DOHH2 (cell line): ENCODE data around the gene ZFAND3.

ENCODE experiments used
- H3F3A ChIP-seq: fragments of 200-600 bp; sonication (generic), shearing (Covaris generic); 2 replicates; pipeline ENCODE4 v1.6.0; 2016; ENCODE audit warnings: antibody characterized with exemption, mild to moderate bottlenecking; ENCODE audit not compliant: control insufficient read depth, insufficient read depth
- H3K27ac ChIP-seq: fragments of 200-600 bp; sonication (generic); 2 replicates; pipeline ENCODE4 v1.5.1; 2014; ENCODE audit warnings: low read depth, mild to moderate bottlenecking, low read length, moderate library complexity
- H3K27me3 ChIP-seq: fragments of 200-600 bp; sonication (generic); 2 replicates; pipeline ENCODE4 v1.6.1; 2014; ENCODE audit warnings: mild to moderate bottlenecking, low read length, mixed read lengths; ENCODE audit not compliant: control insufficient read depth
- H3K36me3 ChIP-seq: fragments of 200-600 bp; sonication (generic); 2 replicates; pipeline ENCODE4 v1.6.1; 2014; ENCODE audit warnings: mild to moderate bottlenecking, low read length, moderate library complexity, mixed read lengths; ENCODE audit not compliant: control insufficient read depth
- H3K4me1 ChIP-seq: fragments of 200-600 bp; sonication (generic); 2 replicates; pipeline ENCODE4 v1.6.1; 2014; ENCODE audit warnings: mild to moderate bottlenecking, low read length, mixed read lengths; ENCODE audit not compliant: control insufficient read depth
- H3K4me2 ChIP-seq: fragments of 200-600 bp; sonication (generic); 2 replicates; pipeline ENCODE4 v1.6.0; 2014; ENCODE audit warnings: mild to moderate bottlenecking, low read length, moderate library complexity
- H3K4me3 ChIP-seq: fragments of 200-600 bp; sonication (generic); 2 replicates; pipeline ENCODE4 v1.5.1; 2014; ENCODE audit warnings: mild to moderate bottlenecking, low read length, mixed read lengths
- H3K79me2 ChIP-seq: fragments of 200-600 bp; sonication (generic); 2 replicates; pipeline ENCODE4 v1.6.1; 2014; ENCODE audit warnings: mild to moderate bottlenecking, low read length, mixed read lengths; ENCODE audit not compliant: control insufficient read depth
- H3K9me2 ChIP-seq: fragments of 200-600 bp; sonication (generic); replicated peaks from 2 replicates; pipeline ENCODE4 v1.6.1; 2014; ENCODE audit warnings: mild to moderate bottlenecking, low read length, mixed read lengths; ENCODE audit not compliant: control insufficient read depth
- H3K9me3 ChIP-seq: fragments of 200-600 bp; sonication (generic); 2 replicates; pipeline ENCODE4 v1.6.1; 2014; ENCODE audit warnings: antibody characterized with exemption, low read length, mixed read lengths; ENCODE audit not compliant: control insufficient read depth, insufficient read depth
- H4K20me1 ChIP-seq: fragments of 200-600 bp; sonication (generic); 2 replicates; pipeline ENCODE4 v1.6.0; 2014; ENCODE audit warnings: low read depth, mild to moderate bottlenecking, antibody characterized with exemption, low read length, moderate library complexity; ENCODE audit not compliant: control insufficient read depth, insufficient read depth
- EZH2phosphoT487 ChIP-seq: fragments of 200-600 bp; sonication (generic); IDR thresholded peaks from 2 replicates; pipeline ENCODE4 v1.6.1; 2017; ENCODE audit warnings: borderline replicate concordance, mild to moderate bottlenecking, antibody characterized with exemption, low read length, moderate library complexity, mixed read lengths
- TF ChIP-seq, protein P1 (sequence below): fragments of 200-600 bp; sonication (generic); IDR thresholded peaks from one replicate; pipeline ENCODE4 v1.5.1; 2014; ENCODE audit warnings: antibody characterized with exemption, mild to moderate bottlenecking, low read depth, low read length; ENCODE audit not compliant: poor library complexity, severe bottlenecking

ZFAND3 gene

DNA sequence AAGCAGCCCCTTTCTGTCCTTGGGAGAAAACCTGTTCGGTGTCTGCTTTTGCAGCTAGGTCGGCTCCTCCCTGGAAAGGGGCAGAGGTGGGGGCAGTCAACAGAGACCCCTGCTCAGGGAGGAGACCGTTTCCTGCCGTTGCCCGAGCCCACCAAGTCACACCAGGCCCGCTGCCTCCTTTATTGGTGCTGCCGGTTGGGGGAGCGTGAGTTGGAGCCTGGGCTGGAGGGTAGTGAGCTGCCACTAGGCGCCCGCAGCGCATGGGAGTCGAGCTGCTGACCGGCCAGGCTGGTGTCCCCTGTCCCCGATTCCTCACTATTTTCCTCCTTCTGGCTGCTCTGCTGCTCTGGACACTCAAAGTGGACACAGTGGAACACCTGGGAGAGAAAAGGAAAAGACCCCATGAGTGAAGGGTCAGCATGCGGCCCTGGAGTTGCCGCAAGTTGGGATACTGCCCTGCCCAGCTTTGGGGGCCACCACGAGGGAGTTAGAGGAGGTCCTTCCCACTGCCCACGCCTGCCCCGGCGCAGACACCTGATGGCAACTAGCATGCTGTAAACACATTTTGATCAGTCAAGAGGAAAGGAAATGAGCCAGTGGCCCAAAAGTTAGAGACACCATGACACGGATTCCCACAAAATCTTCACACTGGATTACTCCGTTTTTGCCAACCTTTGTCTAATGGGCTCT is 355.4 kb downstream of the ZFAND3 start:
- Histone ChIP-seq H3K36me3 (no peaks in the 10 kb centered on the region), H3K27ac (no peak overlapping the region), H4K20me1 (no peaks in the 10 kb centered on the region), H3K27me3 (no peaks in the 10 kb centered on the region), H3K9me2 (no peaks in the 10 kb centered on the region), H3K79me2 (no peaks in the 10 kb centered on the region), H3K4me3 (no peak overlapping the region), H3F3A (no peaks in the 10 kb centered on the region), H3K4me1 (no peaks in the 10 kb centered on the region), H3K9me3 (no peaks in the 10 kb centered on the region), H3K4me2 (no peak overlapping the region)
- TF ChIP-seq, protein P1, sequence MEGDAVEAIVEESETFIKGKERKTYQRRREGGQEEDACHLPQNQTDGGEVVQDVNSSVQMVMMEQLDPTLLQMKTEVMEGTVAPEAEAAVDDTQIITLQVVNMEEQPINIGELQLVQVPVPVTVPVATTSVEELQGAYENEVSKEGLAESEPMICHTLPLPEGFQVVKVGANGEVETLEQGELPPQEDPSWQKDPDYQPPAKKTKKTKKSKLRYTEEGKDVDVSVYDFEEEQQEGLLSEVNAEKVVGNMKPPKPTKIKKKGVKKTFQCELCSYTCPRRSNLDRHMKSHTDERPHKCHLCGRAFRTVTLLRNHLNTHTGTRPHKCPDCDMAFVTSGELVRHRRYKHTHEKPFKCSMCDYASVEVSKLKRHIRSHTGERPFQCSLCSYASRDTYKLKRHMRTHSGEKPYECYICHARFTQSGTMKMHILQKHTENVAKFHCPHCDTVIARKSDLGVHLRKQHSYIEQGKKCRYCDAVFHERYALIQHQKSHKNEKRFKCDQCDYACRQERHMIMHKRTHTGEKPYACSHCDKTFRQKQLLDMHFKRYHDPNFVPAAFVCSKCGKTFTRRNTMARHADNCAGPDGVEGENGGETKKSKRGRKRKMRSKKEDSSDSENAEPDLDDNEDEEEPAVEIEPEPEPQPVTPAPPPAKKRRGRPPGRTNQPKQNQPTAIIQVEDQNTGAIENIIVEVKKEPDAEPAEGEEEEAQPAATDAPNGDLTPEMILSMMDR: no peak
- no peak for TF ChIP-seq EZH2phosphoT487

DNA sequence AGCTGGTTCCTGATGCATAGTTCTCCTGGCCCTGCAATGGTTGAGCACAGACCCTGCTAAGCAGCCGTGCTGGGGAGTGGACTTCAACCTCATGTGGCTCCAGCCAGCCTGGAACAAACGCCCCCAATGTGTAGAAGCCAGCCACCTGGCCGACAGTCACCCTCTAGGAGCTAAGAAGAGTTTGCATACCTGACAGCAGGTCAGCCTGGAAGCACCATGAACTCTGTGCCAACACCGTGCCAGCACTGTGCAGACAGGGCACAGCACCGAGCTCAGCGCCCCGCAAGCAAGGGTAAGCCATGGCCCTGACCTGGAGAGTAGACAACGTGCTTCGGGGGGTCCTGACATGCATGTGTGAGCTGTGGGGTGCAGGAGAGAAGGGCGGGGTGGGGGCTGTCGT is 356.3 kb downstream of the ZFAND3 start:
- Histone ChIP-seq H3K4me1 (no peaks in the 10 kb centered on the region), H3K79me2 (no peaks in the 10 kb centered on the region), H3K36me3 (no peaks in the 10 kb centered on the region), H4K20me1 (no peaks in the 10 kb centered on the region), H3F3A (no peaks in the 10 kb centered on the region), H3K9me2 (no peaks in the 10 kb centered on the region), H3K27ac (no peak overlapping the region), H3K4me3 (no peak overlapping the region), H3K27me3 (no peaks in the 10 kb centered on the region), H3K9me3 (no peaks in the 10 kb centered on the region), H3K4me2 (no peak overlapping the region)
- no peak for TF ChIP-seq EZH2phosphoT487
- TF ChIP-seq, protein P1: no peak

DNA sequence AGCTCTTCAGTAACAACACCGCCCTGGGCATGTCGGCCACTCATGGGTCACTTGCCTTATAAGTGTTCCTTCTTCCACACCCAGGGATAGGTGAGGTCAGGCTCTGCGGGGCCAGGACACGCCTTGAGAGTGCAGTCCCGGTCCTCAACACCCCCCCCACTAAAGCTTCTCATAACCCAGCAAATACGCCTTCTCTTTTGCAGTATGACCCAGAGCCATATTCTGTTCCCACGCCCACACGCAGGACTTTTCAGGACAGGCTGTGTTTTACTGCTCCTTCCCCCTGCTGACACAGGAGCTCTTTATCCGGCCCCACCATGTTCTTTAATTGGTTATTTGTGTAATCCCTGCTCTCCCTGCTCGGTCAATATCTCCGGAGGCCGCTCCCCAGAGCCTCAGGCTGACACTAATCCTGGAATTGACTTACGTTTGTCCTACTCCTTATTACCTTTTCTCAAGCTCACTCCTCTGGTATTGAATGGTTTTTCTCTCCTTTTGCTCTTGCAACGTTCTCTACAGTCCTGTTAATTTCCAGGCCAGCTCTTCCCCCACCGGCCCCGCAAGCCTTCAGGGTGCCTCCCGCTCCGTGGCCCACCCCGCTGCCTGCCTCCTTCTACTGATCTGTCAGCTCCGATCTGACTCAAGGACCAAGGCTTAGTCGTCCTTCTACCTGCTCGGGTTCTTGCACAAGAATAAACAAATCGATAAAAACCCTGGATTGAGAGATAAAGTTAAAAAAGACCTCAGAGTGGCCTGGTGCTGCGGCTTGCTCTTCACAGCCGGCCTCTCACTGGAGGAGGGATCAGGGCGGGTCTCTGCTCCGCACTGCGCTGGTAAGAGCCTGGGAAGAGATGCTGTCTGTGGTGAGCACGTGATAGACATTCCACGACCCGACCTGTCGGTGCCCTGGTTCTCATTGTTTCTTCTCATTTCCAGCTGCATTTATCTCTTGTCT is 357.5 kb downstream of the ZFAND3 start:
- no peak overlapping the region for H3K4me2 ChIP-seq
- H3K9me2 ChIP-seq: no peaks in the 10 kb centered on the region
- no peak overlapping the region for H3K4me3 ChIP-seq
- H4K20me1 ChIP-seq: no peaks in the 10 kb centered on the region
- TF ChIP-seq, protein P1: no peak
- TF ChIP-seq EZH2phosphoT487: no peak
- no peaks in the 10 kb centered on the region for H3K9me3 ChIP-seq
- H3K4me1 ChIP-seq: no peaks in the 10 kb centered on the region
- H3K36me3 ChIP-seq: no peaks in the 10 kb centered on the region
- no peaks in the 10 kb centered on the region for H3K27me3 ChIP-seq
- H3K79me2 ChIP-seq: no peaks in the 10 kb centered on the region
- H3K27ac ChIP-seq: no peak overlapping the region
- H3F3A ChIP-seq: no peaks in the 10 kb centered on the region
